DND-41 (cell line): ENCODE measurements around the gene REPS1.

Experiments
- EZH2 ChIP-seq: IDR thresholded peaks from 3 replicates; pipeline ENCODE4 v1.6.1; 2012; ENCODE audit warnings: borderline replicate concordance, low read depth, mild to moderate bottlenecking, moderate library complexity, low read length, inconsistent platforms; ENCODE audit not compliant: severe bottlenecking
- TF ChIP-seq, protein P1 (sequence below): IDR thresholded peaks from 2 replicates; pipeline ENCODE4 v1.5.1; 2012; ENCODE audit warnings: borderline replicate concordance, low read length, moderate library complexity, mild to moderate bottlenecking; ENCODE audit not compliant: poor library complexity, severe bottlenecking; ENCODE audit errors: extremely low read depth

GRCh38 chr6:138963531-138963930, 24.5 kb downstream of the REPS1 start:
- TF ChIP-seq, protein P1, sequence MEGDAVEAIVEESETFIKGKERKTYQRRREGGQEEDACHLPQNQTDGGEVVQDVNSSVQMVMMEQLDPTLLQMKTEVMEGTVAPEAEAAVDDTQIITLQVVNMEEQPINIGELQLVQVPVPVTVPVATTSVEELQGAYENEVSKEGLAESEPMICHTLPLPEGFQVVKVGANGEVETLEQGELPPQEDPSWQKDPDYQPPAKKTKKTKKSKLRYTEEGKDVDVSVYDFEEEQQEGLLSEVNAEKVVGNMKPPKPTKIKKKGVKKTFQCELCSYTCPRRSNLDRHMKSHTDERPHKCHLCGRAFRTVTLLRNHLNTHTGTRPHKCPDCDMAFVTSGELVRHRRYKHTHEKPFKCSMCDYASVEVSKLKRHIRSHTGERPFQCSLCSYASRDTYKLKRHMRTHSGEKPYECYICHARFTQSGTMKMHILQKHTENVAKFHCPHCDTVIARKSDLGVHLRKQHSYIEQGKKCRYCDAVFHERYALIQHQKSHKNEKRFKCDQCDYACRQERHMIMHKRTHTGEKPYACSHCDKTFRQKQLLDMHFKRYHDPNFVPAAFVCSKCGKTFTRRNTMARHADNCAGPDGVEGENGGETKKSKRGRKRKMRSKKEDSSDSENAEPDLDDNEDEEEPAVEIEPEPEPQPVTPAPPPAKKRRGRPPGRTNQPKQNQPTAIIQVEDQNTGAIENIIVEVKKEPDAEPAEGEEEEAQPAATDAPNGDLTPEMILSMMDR, result no peak
- TF ChIP-seq EZH2, result no peak
